GM21526 (cell line): Measurements from ENCODE around the gene LY6G6D.

Source experiments
- ATAC-seq: cut with Tn5 transposase; IDR thresholded peaks from one replicate; pipeline ENCODE4 v1.9.1; 2021; ENCODE audit warnings: moderate library complexity; ENCODE audit not compliant: unreplicated experiment, low FRiP score

LY6G6D gene

GRCh38 chr6:31761343-31761742 lies 46.2 kb downstream of the LY6G6D start:
- ATAC-seq = no peak

- ATAC-seq = no peak
These were observed 47.2 kb downstream of the LY6G6D start, which contains the start of gene SAPCD1 for GRCh38 chr6:31762356-31762755. Gene SAPCD1, plus strand, starts transcription at chr6:31762656. Its CDS starts 399 bp downstream, at chr6:31763055.

GRCh38 chr6:31762878-31763618 lies 47.9 kb downstream of the LY6G6D start:
- ATAC-seq = no peak

- no peak for ATAC-seq
These were observed 48.4 kb downstream of the LY6G6D start for GRCh38 chr6:31763619-31763940.

- no peak for ATAC-seq
These were observed 49.0 kb downstream of the LY6G6D start for GRCh38 chr6:31764198-31764597.

GRCh38 chr6:31765559-31765909 lies 50.4 kb downstream of the LY6G6D start:
- ATAC-seq = no peak

GRCh38 chr6:31765910-31766794 lies 51.0 kb downstream of the LY6G6D start:
- ATAC-seq = no peak

- ATAC-seq = no peak
These were observed 52.0 kb downstream of the LY6G6D start for GRCh38 chr6:31767096-31767645.
